GM12878 (cell line): Measurements from ENCODE around the gene LUM.

Experiments
- CHD2 ChIP-seq: IDR thresholded peaks from 2 replicates; pipeline ENCODE4 v1.6.1; 2011; ENCODE audit warnings: low read depth, low read length, improper control_type of control experiment, borderline replicate concordance
- CREB1 ChIP-seq: IDR thresholded peaks from 2 replicates; pipeline ENCODE4 v1.6.1; 2012; ENCODE audit warnings: low read depth, mild to moderate bottlenecking, inconsistent platforms
- CTCF ChIP-seq, 3 experiments: IDR thresholded peaks in 2 of 3; conservative IDR thresholded peaks in 1 of 3; 2 replicates each; pipeline ENCODE4 v1.5.1; 2011; ENCODE audit warnings: low read depth in 3 of 3, low read length in 3 of 3, mild to moderate bottlenecking in 3 of 3, control low read depth in 2 of 3, moderate library complexity in 2 of 3, inconsistent platforms in 1 of 3, mixed read lengths in 1 of 3; ENCODE audit not compliant: control insufficient read depth in 2 of 3, insufficient read depth in 1 of 3; ENCODE audit errors: extremely low read depth in 1 of 3
- HDAC6 ChIP-seq: fragments of 200-600 bp; sonication (generic); IDR thresholded peaks from one replicate; pipeline ENCODE4 v1.8.0; 2017; ENCODE audit warnings: antibody characterized with exemption; ENCODE audit not compliant: unreplicated experiment
- KDM1A ChIP-seq: fragments of 200-600 bp; sonication (generic); IDR thresholded peaks from 2 replicates; pipeline ENCODE4 v1.6.1; 2016; ENCODE audit warnings: borderline replicate concordance
- MAX ChIP-seq: IDR thresholded peaks from 2 replicates; pipeline ENCODE4 v1.6.1; 2012; ENCODE audit warnings: low read depth, low read length, improper control_type of control experiment
- NFYB ChIP-seq: IDR thresholded peaks from 2 replicates; pipeline ENCODE4 v1.6.1; 2011; ENCODE audit warnings: low read depth, mild to moderate bottlenecking, low read length, improper control_type of control experiment, moderate library complexity; ENCODE audit not compliant: insufficient read depth
- ZBTB40 ChIP-seq: fragments of 450-650 bp; IDR thresholded peaks from 2 replicates; pipeline ENCODE4 v1.6.1; 2016; ENCODE audit warnings: mild to moderate bottlenecking, moderate library complexity, borderline replicate concordance

GRCh38 chr12:91103101-91103500, 8.2 kb downstream of the LUM start:
- TF ChIP-seq CHD2 (no peak), MAX (no peak), CTCF (IDR thresholded peaks at IDR 0.05 in 2 of 3, conservative IDR thresholded peaks at IDR 0.05 in 1 of 3; ENCODE audit: control insufficient read depth in 2 of 3, extremely low read depth in 1 of 3, insufficient read depth in 1 of 3, low read depth in 3 of 3, low read length in 3 of 3) (no peak), KDM1A (no peak), NFYB (no peak), ZBTB40 (no peak), CREB1 (no peak), HDAC6 (no peak)
